ENCODE measurements around the gene FBF1. TPM values are rescaled to one million over a fixed set of nuclear protein-coding genes. Genes with fewer than 3 reads are reported as not detected.

FBF1 gene
- total RNA-seq, 1 experiment from 2014 or later: 9.1 TPM

Other genes starting within 250 kb of the FBF1 start
- gene ITGB4, start 219.6 kb downstream of the FBF1 start, total RNA-seq (2014; rRNA removed; shearing (Covaris generic)): 14.5 and 18.0 TPM in 2 replicates
- gene GALK1, start 175.8 kb downstream of the FBF1 start, total RNA-seq (2014; rRNA removed; shearing (Covaris generic)): 21.6 and 23.1 TPM in 2 replicates
- gene UNK, start 156.2 kb downstream of the FBF1 start, total RNA-seq (2014; rRNA removed; shearing (Covaris generic)): 25.8 and 33.8 TPM in 2 replicates
- gene UNC13D, start 96.6 kb downstream of the FBF1 start, total RNA-seq (2014; rRNA removed; shearing (Covaris generic)): 0.57 and 0.66 TPM in 2 replicates
- 32.0 and 36.7 TPM in 2 replicates for gene WBP2, start 85.7 kb downstream of the FBF1 start, total RNA-seq (2014; rRNA removed; shearing (Covaris generic))
- gene TRIM47, start 62.5 kb downstream of the FBF1 start, total RNA-seq (2014; rRNA removed; shearing (Covaris generic)): 38.0 and 50.4 TPM in 2 replicates
- 30.2 and 32.0 TPM in 2 replicates for gene TRIM65, start 44.1 kb downstream of the FBF1 start, total RNA-seq (2014; rRNA removed; shearing (Covaris generic))
- gene MRPL38, start 36.2 kb downstream of the FBF1 start, total RNA-seq (2014; rRNA removed; shearing (Covaris generic)): 42.6 and 43.0 TPM in 2 replicates
- gene ACOX1, start 38.1 kb upstream of the FBF1 start, total RNA-seq (2014; rRNA removed; shearing (Covaris generic)): 24.9 and 28.4 TPM in 2 replicates
- gene TEN1, start 38.2 kb upstream of the FBF1 start, total RNA-seq (2014; rRNA removed; shearing (Covaris generic)): 18.2 and 18.9 TPM in 2 replicates
- gene CDK3, start 59.8 kb upstream of the FBF1 start, total RNA-seq (2014; rRNA removed; shearing (Covaris generic)): 4.8 and 7.7 TPM in 2 replicates
- gene EVPL, start 86.3 kb upstream of the FBF1 start, total RNA-seq (2014; rRNA removed; shearing (Covaris generic)): 8.0 and 8.6 TPM in 2 replicates
- gene SRP68, start 131.5 kb upstream of the FBF1 start, total RNA-seq (2014; rRNA removed; shearing (Covaris generic)): 31.7 and 34.9 TPM in 2 replicates
- gene GALR2, start 133.7 kb upstream of the FBF1 start, total RNA-seq (2014; rRNA removed; shearing (Covaris generic)): not detected in 2 replicates
- gene ZACN, start 138.1 kb upstream of the FBF1 start, total RNA-seq (2014; rRNA removed; shearing (Covaris generic)): 0.10 TPM in 1 of 2 replicates, not detected in the other
- 54.6 and 56.7 TPM in 2 replicates for gene EXOC7, start 162.7 kb upstream of the FBF1 start, total RNA-seq (2014; rRNA removed; shearing (Covaris generic))
- gene FOXJ1, start 200.2 kb upstream of the FBF1 start, total RNA-seq (2014; rRNA removed; shearing (Covaris generic)): not detected in 2 replicates

Measured in NCI-H460 (cell line).